Stimulated activated CD4-positive, alpha-beta T cell treated with anti-CD3 and anti-CD28 coated beads, Interleukin-4, amount 100 ng/mL, for 1 hour (primary cell): ENCODE results near the gene NUP88.
A peak's percentile ranks its signal among the peaks of the same experiment; 100 is the strongest.
"Not testable (repeated sequence)": the region's sequence is repeated elsewhere in the genome, so short reads cannot be mapped to it uniquely, and the experiment has no call there.

ENCODE experiments used
- DNase-seq: peaks from one replicate; pipeline ENCODE4 v3.0.0-alpha.2; 2020

Gene NUP88

GRCh38 chr17:5419356-5419958 is at the start of gene NUP88:
Gene NUP88, minus strand, starts transcription at chr17:5419662. Its CDS starts 12 bp downstream, at chr17:5419650.
- DNase-seq: peak; percentile 95

- DNase-seq: peak; percentile 40
Measured at GRCh38 chr17:5468075-5468473, 48.6 kb upstream of the NUP88 start.

- no peak for DNase-seq
Measured at GRCh38 chr17:5467416-5467815, 48.0 kb upstream of the NUP88 start.

- DNase-seq: no peak
Measured at GRCh38 chr17:5466295-5466694, 46.8 kb upstream of the NUP88 start.

GRCh38 chr17:5464717-5465507 is 45.5 kb upstream of the NUP88 start:
- no peak for DNase-seq

GRCh38 chr17:5446786-5447185 is 27.3 kb upstream of the NUP88 start:
- no peak for DNase-seq

GRCh38 chr17:5444209-5444608 is 24.7 kb upstream of the NUP88 start:
- DNase-seq: no peak

GRCh38 chr17:5443728-5444127 is 24.3 kb upstream of the NUP88 start:
- DNase-seq: no peak

GRCh38 chr17:5439446-5439764 is 19.9 kb upstream of the NUP88 start:
- DNase-seq: no peak

- peak; percentile 92 for DNase-seq
Measured at GRCh38 chr17:5438716-5439445, 19.4 kb upstream of the NUP88 start, which contains the start of gene C1QBP. Gene C1QBP, minus strand, starts transcription at chr17:5439155. Its CDS starts 82 bp downstream, at chr17:5439073.

GRCh38 chr17:5437721-5438317 is 18.4 kb upstream of the NUP88 start:
- DNase-seq: no peak

- DNase-seq: not testable (repeated sequence)
Measured at GRCh38 chr17:5435781-5436315, 16.4 kb upstream of the NUP88 start.

GRCh38 chr17:5434984-5435383 is 15.5 kb upstream of the NUP88 start:
- DNase-seq: no peak

GRCh38 chr17:5431949-5432556 is 12.6 kb upstream of the NUP88 start:
- no peak for DNase-seq

- not testable (repeated sequence) for DNase-seq
Measured at GRCh38 chr17:5431234-5431633, 11.8 kb upstream of the NUP88 start.

GRCh38 chr17:5430413-5430999 is 11.0 kb upstream of the NUP88 start:
- no peak for DNase-seq

- DNase-seq: no peak
Measured at GRCh38 chr17:5429191-5429887, 9.9 kb upstream of the NUP88 start.

GRCh38 chr17:5425826-5426225 is 6.4 kb upstream of the NUP88 start:
- no peak for DNase-seq

GRCh38 chr17:5424909-5425308 is 5.4 kb upstream of the NUP88 start:
- no peak for DNase-seq

GRCh38 chr17:5422505-5422904 is 3.0 kb upstream of the NUP88 start:
- no peak for DNase-seq

- peak; percentile 83 for DNase-seq
Measured at GRCh38 chr17:5419959-5420653, 644 bp upstream of the NUP88 start, which contains the start of gene RPAIN. Gene RPAIN, plus strand, starts transcription at chr17:5420182. Its CDS starts 29 bp downstream, at chr17:5420211.
